ENCODE measurements around the gene OR10G2. TPM values are rescaled to one million over a fixed set of nuclear protein-coding genes. Genes with fewer than 3 reads are reported as not detected.
"Not testable (repeated sequence)": the region's sequence is repeated elsewhere in the genome, so short reads cannot be mapped to it uniquely, and the experiment has no call there.

Gene OR10G2
- total RNA-seq, 4 donors from 2014 or later: not detected

GRCh38 chr14:21631084-21631483, 3.7 kb downstream of the OR10G2 start:
- H3K9me3 ChIP-seq: no peaks in the 10 kb centered on the region
- H3K27ac ChIP-seq: no peak overlapping the region
- no peak for TF ChIP-seq POLR2A (IDR thresholded peaks at IDR 0.05)
- TF ChIP-seq CTCF (IDR thresholded peaks at IDR 0.05): no peak
- intact Hi-C loops (cut with DNase I): no loop called here
- no peaks in the 10 kb centered on the region for H3K36me3 ChIP-seq
- no peaks in the 10 kb centered on the region for H3K4me1 ChIP-seq
- DNase-seq: no peak
- H3K27me3 ChIP-seq: no peaks in the 10 kb centered on the region
- no peak overlapping the region for H3K4me3 ChIP-seq (replicated peaks in 1 of 3)
- 29 to 41% methylated on average over 3 of the region's 3 CpGs for WGBS, 2 donors

- intact Hi-C loops (cut with DNase I): not testable (repeated sequence)
Measured at GRCh38 chr14:21630503-21630902, 4.2 kb downstream of the OR10G2 start.

GRCh38 chr14:21626491-21627230, 8.1 kb downstream of the OR10G2 start:
- Histone ChIP-seq H3K27ac (no peak overlapping the region), H3K36me3 (no peaks in the 10 kb centered on the region), H3K9me3 (no peaks in the 10 kb centered on the region), H3K4me3 (replicated peaks in 1 of 3) (no peak overlapping the region), H3K27me3 (no peaks in the 10 kb centered on the region), H3K4me1 (no peaks in the 10 kb centered on the region)
- TF ChIP-seq POLR2A (IDR thresholded peaks at IDR 0.05): no peak
- no peak for DNase-seq
- intact Hi-C loops (cut with DNase I): no loop called here
- WGBS, 2 donors: 69 to 88% methylated on average over 3 of the region's 3 CpGs

More at GRCh38 chr14:21630503-21630902, 4.2 kb downstream of the OR10G2 start:
- not testable (repeated sequence) for H3K9me3 ChIP-seq; H3K4me1 ChIP-seq; H3K36me3 ChIP-seq; H3K27me3 ChIP-seq; H3K27ac ChIP-seq; DNase-seq; H3K4me3 ChIP-seq (replicated peaks in 1 of 3)
- whole genome bisulfite sequencing, 2 donors: 97 to 98% methylated on average over 1 of the region's 1 CpG

GRCh38 chr14:21617614-21618013, 17.1 kb downstream of the OR10G2 start:
- H3K27ac ChIP-seq: no peak overlapping the region
- no peaks in the 10 kb centered on the region for H3K36me3 ChIP-seq
- no peak for DNase-seq
- H3K27me3 ChIP-seq: no peaks in the 10 kb centered on the region
- no peaks in the 10 kb centered on the region for H3K9me3 ChIP-seq
- intact Hi-C loops (cut with DNase I): no loop called here
- no peak overlapping the region for H3K4me3 ChIP-seq (replicated peaks in 1 of 3)
- TF ChIP-seq POLR2A (IDR thresholded peaks at IDR 0.05) (no peak), CTCF (IDR thresholded peaks at IDR 0.05) (no peak)
- no peaks in the 10 kb centered on the region for H3K4me1 ChIP-seq
- WGBS, 2 donors: 72% methylated on average over 6 to 8 of the region's 8 CpGs

GRCh38 chr14:21614240-21614639, 20.5 kb downstream of the OR10G2 start:
- Histone ChIP-seq H3K4me3 (replicated peaks in 1 of 3) (no peak overlapping the region), H3K9me3 (no peaks in the 10 kb centered on the region), H3K27me3 (no peaks in the 10 kb centered on the region), H3K27ac (no peak overlapping the region), H3K36me3 (no peaks in the 10 kb centered on the region), H3K4me1 (no peaks in the 10 kb centered on the region)
- intact Hi-C loops (cut with DNase I): no loop called here
- DNase-seq: no peak
- TF ChIP-seq CTCF (IDR thresholded peaks at IDR 0.05): no peak
- TF ChIP-seq POLR2A (IDR thresholded peaks at IDR 0.05): no peak
- WGBS, 2 donors: 33 to 36% methylated on average over 1 of the region's 1 CpG

- Histone ChIP-seq H3K4me3 (replicated peaks in 1 of 3) (no peak overlapping the region), H3K4me1 (no peaks in the 10 kb centered on the region), H3K27me3 (no peaks in the 10 kb centered on the region), H3K27ac (no peak overlapping the region), H3K36me3 (no peaks in the 10 kb centered on the region), H3K9me3 (no peaks in the 10 kb centered on the region)
- TF ChIP-seq POLR2A (IDR thresholded peaks at IDR 0.05): no peak
- TF ChIP-seq CTCF (IDR thresholded peaks at IDR 0.05): no peak
- WGBS, 2 donors: 75 to 93% methylated on average over 6 of the region's 6 CpGs
- DNase-seq: no peak
- intact Hi-C loops (cut with DNase I): no loop called here
Measured at GRCh38 chr14:21612324-21612723, 22.4 kb downstream of the OR10G2 start.

GRCh38 chr14:21602181-21602580, 32.6 kb downstream of the OR10G2 start:
- H3K27me3 ChIP-seq; H3K9me3 ChIP-seq; DNase-seq; H3K4me1 ChIP-seq; intact Hi-C loops (cut with DNase I); H3K4me3 ChIP-seq (replicated peaks in 1 of 3); H3K36me3 ChIP-seq; H3K27ac ChIP-seq: not testable (repeated sequence)
- 86 to 89% methylated on average over 3 of the region's 8 CpGs for WGBS, 2 donors
